ENCODE results near the gene SLC12A4. TPM values are rescaled to one million over a fixed set of nuclear protein-coding genes. Genes with fewer than 3 reads are reported as not detected.
A peak's percentile ranks its signal among the peaks of the same experiment; 100 is the strongest.

Gene SLC12A4
- total and polyA plus RNA-seq, 2 of the 13 experiments (the other 11 are each of a cell fraction or from before 2014, with no cell fraction given): 65.1 to 84.3 TPM

DNA sequence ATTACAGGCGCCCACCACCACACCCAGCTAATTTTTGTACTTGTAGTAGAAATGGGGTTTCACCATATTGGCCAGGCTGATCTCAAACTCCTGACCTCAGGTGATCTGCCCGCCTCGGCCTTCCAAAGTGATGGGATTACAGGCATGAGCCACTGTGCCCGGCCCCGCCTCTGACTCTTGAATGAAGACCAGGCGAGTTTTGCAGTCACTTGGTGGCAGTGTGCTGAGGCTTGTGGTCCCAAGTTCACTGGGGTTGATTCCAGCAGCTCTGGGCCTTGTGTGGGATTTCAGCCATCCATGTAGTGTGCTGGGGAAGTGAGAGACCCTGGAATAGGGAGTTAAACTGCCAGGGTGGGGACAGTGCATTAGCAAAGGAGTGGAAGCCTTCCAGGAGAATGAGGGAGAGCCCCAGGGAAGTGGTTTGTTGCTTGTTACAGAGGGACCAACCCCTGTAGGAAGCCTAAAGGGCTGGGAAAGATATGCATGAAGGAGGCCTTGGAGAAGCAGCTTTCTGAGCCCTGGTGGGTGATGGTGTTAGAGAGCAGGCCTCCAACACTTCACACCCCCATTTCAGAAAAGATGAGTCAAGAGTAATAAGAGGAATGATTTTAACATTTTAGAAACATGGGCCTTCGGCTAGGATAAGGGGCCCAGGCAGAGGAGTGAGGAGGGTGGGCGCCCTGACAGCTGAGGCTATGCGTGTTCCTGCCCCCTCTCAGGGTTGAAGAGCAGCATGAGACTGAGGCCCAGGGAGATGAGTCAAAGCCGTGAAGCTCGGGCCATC, 60.8 kb downstream of the SLC12A4 start (continued):
- TF ChIP-seq GLI4 (CRISPR knock-in tag; IDR thresholded peaks at IDR 0.05; ENCODE audit: borderline replicate concordance): no peak
- TF ChIP-seq ZFX (CRISPR knock-in tag; IDR thresholded peaks at IDR 0.05; ENCODE audit: low read depth): peak; percentile 45; the same call in 1 of the 2 replicates
- 0 out of 2 replicates have a peak, but pooled peaks have one; percentile 9 for TF ChIP-seq RAD21 (CRISPR knock-in tag; IDR thresholded peaks at IDR 0.05)
- TF ChIP-seq, protein P1, sequence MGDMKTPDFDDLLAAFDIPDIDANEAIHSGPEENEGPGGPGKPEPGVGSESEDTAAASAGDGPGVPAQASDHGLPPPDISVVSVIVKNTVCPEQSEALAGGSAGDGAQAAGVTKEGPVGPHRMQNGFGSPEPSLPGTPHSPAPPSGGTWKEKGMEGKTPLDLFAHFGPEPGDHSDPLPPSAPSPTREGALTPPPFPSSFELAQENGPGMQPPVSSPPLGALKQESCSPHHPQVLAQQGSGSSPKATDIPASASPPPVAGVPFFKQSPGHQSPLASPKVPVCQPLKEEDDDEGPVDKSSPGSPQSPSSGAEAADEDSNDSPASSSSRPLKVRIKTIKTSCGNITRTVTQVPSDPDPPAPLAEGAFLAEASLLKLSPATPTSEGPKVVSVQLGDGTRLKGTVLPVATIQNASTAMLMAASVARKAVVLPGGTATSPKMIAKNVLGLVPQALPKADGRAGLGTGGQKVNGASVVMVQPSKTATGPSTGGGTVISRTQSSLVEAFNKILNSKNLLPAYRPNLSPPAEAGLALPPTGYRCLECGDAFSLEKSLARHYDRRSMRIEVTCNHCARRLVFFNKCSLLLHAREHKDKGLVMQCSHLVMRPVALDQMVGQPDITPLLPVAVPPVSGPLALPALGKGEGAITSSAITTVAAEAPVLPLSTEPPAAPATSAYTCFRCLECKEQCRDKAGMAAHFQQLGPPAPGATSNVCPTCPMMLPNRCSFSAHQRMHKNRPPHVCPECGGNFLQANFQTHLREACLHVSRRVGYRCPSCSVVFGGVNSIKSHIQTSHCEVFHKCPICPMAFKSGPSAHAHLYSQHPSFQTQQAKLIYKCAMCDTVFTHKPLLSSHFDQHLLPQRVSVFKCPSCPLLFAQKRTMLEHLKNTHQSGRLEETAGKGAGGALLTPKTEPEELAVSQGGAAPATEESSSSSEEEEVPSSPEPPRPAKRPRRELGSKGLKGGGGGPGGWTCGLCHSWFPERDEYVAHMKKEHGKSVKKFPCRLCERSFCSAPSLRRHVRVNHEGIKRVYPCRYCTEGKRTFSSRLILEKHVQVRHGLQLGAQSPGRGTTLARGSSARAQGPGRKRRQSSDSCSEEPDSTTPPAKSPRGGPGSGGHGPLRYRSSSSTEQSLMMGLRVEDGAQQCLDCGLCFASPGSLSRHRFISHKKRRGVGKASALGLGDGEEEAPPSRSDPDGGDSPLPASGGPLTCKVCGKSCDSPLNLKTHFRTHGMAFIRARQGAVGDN (CRISPR knock-in tag; IDR thresholded peaks at IDR 0.05): peak; percentile 52
- TF ChIP-seq, protein P2, sequence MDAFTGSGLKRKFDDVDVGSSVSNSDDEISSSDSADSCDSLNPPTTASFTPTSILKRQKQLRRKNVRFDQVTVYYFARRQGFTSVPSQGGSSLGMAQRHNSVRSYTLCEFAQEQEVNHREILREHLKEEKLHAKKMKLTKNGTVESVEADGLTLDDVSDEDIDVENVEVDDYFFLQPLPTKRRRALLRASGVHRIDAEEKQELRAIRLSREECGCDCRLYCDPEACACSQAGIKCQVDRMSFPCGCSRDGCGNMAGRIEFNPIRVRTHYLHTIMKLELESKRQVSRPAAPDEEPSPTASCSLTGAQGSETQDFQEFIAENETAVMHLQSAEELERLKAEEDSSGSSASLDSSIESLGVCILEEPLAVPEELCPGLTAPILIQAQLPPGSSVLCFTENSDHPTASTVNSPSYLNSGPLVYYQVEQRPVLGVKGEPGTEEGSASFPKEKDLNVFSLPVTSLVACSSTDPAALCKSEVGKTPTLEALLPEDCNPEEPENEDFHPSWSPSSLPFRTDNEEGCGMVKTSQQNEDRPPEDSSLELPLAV (CRISPR knock-in tag; conservative IDR thresholded peaks at IDR 0.05; ENCODE audit: low read depth): no peak
- TF ChIP-seq, protein P3, sequence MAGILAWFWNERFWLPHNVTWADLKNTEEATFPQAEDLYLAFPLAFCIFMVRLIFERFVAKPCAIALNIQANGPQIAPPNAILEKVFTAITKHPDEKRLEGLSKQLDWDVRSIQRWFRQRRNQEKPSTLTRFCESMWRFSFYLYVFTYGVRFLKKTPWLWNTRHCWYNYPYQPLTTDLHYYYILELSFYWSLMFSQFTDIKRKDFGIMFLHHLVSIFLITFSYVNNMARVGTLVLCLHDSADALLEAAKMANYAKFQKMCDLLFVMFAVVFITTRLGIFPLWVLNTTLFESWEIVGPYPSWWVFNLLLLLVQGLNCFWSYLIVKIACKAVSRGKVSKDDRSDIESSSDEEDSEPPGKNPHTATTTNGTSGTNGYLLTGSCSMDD (CRISPR knock-in tag; IDR thresholded peaks at IDR 0.05): no peak
- no peak for TF ChIP-seq SPEN (CRISPR knock-in tag; IDR thresholded peaks at IDR 0.05; ENCODE audit: low read depth)
- TF ChIP-seq ZNF552 (CRISPR knock-in tag; IDR thresholded peaks at IDR 0.05; ENCODE audit: borderline replicate concordance): no peak
- TF ChIP-seq HNF4A (CRISPR knock-in tag; IDR thresholded peaks at IDR 0.05): peak; percentile 48; the same call in 1 of the 2 replicates
- no peak for TF ChIP-seq ZNF674 (CRISPR knock-in tag; IDR thresholded peaks at IDR 0.05; ENCODE audit: low read depth)
- TF ChIP-seq ZNF629 (CRISPR knock-in tag; conservative IDR thresholded peaks at IDR 0.05): no peak
- peak; percentile 19; the same call in 1 of the 2 replicates for TF ChIP-seq RXRA (CRISPR knock-in tag; IDR thresholded peaks at IDR 0.05)
- no peak for TF ChIP-seq MZF1 (CRISPR knock-in tag; IDR thresholded peaks at IDR 0.05; ENCODE audit: borderline replicate concordance)
- TF ChIP-seq RORA (CRISPR knock-in tag; IDR thresholded peaks at IDR 0.05): no peak
- 0 out of 2 replicates have a peak, but pooled peaks have one; percentile 45 for TF ChIP-seq ZNF839 (CRISPR knock-in tag; IDR thresholded peaks at IDR 0.05; ENCODE audit: borderline replicate concordance)
- TF ChIP-seq, protein P4, sequence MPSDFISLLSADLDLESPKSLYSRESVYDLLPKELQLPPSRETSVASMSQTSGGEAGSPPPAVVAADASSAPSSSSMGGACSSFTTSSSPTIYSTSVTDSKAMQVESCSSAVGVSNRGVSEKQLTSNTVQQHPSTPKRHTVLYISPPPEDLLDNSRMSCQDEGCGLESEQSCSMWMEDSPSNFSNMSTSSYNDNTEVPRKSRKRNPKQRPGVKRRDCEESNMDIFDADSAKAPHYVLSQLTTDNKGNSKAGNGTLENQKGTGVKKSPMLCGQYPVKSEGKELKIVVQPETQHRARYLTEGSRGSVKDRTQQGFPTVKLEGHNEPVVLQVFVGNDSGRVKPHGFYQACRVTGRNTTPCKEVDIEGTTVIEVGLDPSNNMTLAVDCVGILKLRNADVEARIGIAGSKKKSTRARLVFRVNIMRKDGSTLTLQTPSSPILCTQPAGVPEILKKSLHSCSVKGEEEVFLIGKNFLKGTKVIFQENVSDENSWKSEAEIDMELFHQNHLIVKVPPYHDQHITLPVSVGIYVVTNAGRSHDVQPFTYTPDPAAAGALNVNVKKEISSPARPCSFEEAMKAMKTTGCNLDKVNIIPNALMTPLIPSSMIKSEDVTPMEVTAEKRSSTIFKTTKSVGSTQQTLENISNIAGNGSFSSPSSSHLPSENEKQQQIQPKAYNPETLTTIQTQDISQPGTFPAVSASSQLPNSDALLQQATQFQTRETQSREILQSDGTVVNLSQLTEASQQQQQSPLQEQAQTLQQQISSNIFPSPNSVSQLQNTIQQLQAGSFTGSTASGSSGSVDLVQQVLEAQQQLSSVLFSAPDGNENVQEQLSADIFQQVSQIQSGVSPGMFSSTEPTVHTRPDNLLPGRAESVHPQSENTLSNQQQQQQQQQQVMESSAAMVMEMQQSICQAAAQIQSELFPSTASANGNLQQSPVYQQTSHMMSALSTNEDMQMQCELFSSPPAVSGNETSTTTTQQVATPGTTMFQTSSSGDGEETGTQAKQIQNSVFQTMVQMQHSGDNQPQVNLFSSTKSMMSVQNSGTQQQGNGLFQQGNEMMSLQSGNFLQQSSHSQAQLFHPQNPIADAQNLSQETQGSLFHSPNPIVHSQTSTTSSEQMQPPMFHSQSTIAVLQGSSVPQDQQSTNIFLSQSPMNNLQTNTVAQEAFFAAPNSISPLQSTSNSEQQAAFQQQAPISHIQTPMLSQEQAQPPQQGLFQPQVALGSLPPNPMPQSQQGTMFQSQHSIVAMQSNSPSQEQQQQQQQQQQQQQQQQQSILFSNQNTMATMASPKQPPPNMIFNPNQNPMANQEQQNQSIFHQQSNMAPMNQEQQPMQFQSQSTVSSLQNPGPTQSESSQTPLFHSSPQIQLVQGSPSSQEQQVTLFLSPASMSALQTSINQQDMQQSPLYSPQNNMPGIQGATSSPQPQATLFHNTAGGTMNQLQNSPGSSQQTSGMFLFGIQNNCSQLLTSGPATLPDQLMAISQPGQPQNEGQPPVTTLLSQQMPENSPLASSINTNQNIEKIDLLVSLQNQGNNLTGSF (CRISPR knock-in tag; IDR thresholded peaks at IDR 0.05): no peak
- TF ChIP-seq HOXA5 (CRISPR knock-in tag; IDR thresholded peaks at IDR 0.05): no peak
